HG03457 (cell line): ENCODE measurements around the gene HPCA.

Source experiments
- ATAC-seq: cut with Tn5 transposase; IDR thresholded peaks from one replicate; pipeline ENCODE4 v1.9.1; 2021; ENCODE audit warnings: moderate number of reproducible peaks; ENCODE audit not compliant: unreplicated experiment

HPCA gene

GRCh38 chr1:32870615-32871363 is 15.5 kb upstream of the HPCA start, which contains the start of gene FNDC5:
FNDC5 (minus strand) TSS chr1:32870912.
- no peak for ATAC-seq

GRCh38 chr1:32871364-32872191 is 14.7 kb upstream of the HPCA start:
- ATAC-seq: no peak

GRCh38 chr1:32872192-32872460 is 14.2 kb upstream of the HPCA start:
- no peak for ATAC-seq

GRCh38 chr1:32873484-32873883 is 12.8 kb upstream of the HPCA start:
- no peak for ATAC-seq

- no peak for ATAC-seq
These were observed 11.2 kb upstream of the HPCA start for GRCh38 chr1:32874860-32875752.

- no peak for ATAC-seq
These were observed 9.7 kb upstream of the HPCA start for GRCh38 chr1:32876341-32877210.

- ATAC-seq: no peak
These were observed 8.8 kb upstream of the HPCA start for GRCh38 chr1:32877211-32878110.

GRCh38 chr1:32878183-32878582 is 8.1 kb upstream of the HPCA start:
- no peak for ATAC-seq

GRCh38 chr1:32878637-32879041 is 7.7 kb upstream of the HPCA start:
- no peak for ATAC-seq

GRCh38 chr1:32881291-32881690 is 5.0 kb upstream of the HPCA start:
- ATAC-seq: no peak

GRCh38 chr1:32881871-32882850 is 4.1 kb upstream of the HPCA start:
- ATAC-seq: no peak

GRCh38 chr1:32883338-32884031 is 2.8 kb upstream of the HPCA start:
- ATAC-seq: no peak

GRCh38 chr1:32884032-32884372 is 2.3 kb upstream of the HPCA start:
- no peak for ATAC-seq

GRCh38 chr1:32884726-32885125 is 1.6 kb upstream of the HPCA start:
- ATAC-seq: no peak

- no peak for ATAC-seq
These were observed 651 bp upstream of the HPCA start for GRCh38 chr1:32885676-32886003.

GRCh38 chr1:32886828-32887414 is 630 bp downstream of the HPCA start:
- ATAC-seq: no peak

GRCh38 chr1:32887623-32888022 is 1.3 kb downstream of the HPCA start:
- no peak for ATAC-seq

GRCh38 chr1:32888134-32888533 is 1.8 kb downstream of the HPCA start:
- ATAC-seq: no peak
